Hypothalamus (tissue), 51 donors: ENCODE data around the gene ELMOD2.
"Not testable (repeated sequence)": the region's sequence is repeated elsewhere in the genome, so short reads cannot be mapped to it uniquely, and the experiment has no call there.

Experiments
- DNase-seq, 51 donors: peaks; one replicate each; lab custom pipeline; 2025; lab: John Stamatoyannopoulos, UW

Gene ELMOD2, protein sequence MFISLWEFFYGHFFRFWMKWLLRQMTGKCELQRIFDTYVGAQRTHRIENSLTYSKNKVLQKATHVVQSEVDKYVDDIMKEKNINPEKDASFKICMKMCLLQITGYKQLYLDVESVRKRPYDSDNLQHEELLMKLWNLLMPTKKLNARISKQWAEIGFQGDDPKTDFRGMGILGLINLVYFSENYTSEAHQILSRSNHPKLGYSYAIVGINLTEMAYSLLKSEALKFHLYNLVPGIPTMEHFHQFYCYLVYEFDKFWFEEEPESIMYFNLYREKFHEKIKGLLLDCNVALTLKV

DNA sequence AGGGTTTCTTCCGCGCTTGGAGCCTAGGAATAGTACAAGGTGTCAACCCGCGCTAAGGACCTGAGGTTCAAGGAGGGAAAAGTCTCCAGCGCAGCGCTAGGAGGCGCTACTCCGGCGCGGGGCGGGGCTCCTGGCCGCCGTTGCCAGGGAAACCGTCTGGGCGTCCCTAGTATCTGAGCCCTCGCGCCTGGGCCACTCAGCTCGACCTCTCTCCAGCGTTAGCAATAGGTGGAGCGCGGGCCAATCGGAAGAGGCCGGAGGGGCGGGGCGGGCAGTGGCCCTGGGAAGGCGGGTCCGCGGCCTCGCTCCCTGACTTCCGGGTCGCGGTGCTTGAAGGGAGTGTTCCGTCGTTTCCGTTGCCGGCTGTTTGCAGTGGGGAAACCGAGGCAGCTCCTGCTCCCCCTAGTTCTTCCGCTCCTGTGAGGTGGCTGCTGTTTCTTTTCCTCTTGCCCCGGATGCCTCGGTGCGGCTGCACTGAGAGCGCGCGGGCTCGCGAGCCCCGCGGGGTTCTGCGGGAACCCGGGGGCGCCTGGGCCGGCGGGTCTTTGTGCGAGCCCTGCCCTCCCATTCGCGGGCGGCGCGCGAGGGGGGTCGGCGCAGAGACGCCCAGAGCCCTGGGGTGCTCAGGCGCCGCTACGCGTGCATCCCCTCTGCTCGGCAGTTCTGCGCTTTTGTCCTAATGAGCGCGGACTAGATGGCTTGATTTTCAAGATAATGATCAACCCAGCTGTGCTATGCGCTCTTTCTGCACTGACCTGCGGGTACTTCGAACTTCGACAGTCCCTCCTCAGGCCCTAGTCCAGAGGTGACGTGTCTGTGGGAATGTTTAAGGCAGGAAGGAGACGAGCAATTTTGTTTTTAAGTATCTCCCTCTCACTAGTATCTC, at the start of gene ELMOD2:
TSS of gene ELMOD2 (plus strand) at position 312 of the 886 bp plus-strand sequence. CDS start 1,261 bp downstream, outside the sequence.
- peak; percentile 65 to 100 (median 97) for DNase-seq

DNA sequence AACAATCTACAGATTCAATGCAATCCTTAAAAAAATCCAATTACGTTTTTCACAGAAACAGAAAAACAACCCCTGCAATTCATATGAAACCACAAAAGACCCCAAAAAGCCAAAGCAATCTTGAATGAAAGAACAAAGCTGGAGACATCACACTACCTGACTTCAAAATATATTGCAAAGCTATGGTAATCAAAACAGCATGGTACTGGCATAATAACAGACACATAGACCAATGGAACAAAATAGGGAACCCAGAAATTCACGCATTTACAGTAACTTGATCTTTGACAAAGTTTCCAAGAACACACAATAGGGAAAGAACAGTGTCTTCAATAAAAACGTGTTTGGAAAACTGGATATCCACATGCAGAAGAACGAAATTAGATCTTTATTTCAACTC, 40.5 kb upstream of the ELMOD2 start:
- no peak for DNase-seq

DNA sequence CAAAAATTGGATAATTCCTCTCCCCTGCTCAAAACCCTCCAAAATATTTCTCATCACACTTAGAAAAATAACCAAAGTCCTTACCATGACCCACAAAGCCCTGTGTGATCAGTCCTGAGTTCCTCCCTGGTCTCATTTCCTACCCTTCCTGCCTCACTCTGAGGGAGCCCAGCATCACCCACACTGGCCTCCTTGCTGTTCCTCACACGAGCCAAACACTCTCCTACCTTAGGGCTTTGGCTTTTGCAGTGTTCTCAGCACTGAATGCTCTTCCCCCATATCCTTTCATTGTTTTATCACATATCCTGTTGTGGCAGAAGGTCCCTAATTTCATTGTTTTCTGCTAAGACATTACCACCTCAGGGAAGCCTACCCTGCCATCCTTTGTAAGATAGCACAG, 38.0 kb upstream of the ELMOD2 start:
- DNase-seq: no peak

DNA sequence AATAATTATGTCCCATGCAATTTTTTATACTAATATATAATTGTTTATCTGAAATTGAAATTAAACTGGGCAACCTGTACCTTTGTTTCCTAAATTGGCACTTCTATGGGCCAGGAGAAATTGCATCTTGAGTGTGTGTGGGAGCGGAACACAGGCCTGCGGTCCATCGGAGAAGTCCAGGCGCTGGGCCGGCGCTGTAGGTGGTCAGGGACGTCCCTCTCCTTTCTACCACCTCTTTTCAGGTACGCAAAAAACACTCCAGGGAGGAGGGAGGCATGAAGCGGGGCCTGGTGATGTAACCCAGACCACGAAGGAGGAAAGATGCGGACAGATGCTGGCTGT, 26.6 kb upstream of the ELMOD2 start:
- DNase-seq: no peak

DNA sequence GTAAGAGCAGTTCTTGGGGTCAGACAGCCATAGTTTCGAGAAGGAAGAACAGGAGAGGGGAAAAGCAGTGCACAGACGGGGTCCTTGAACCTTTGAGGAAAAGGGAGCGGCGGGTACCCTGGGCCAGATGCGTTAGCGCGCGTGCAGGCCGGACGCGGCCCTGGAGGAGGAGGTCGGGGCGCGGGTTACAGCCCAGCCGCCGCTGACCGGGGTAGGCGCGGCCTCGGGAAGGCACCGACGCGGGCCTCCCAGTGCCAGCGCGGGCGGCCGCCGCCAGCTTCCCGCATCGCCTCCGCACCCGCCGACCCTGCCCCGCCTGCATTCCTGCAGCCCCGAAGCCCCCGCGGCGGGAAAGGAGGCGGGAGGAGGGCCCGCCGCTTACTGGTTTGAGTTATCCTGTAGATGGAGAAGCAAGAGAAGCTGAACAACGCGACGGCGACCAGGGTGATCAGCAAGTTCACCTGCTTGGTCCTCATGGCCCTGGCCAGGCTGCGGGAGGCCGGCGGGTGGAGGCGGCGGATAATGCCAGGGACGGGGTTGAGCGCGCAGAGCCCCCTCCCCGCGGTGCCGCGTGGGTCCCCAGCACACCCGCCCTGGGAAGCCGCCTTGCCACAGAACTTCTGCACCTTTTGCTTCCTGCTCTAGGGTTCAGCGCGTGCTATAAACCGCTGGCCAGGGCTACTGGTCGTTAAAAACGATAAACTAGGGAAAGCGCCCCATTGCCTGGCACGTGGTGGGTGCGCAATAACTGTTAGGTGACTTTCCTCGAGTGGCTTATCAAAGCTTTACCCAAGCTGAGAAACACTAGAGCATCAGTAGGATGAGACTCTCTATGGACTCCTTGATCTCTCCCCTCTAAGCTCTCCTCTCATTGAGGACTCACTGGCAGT, 26.0 kb upstream of the ELMOD2 start, which contains the start of gene MGAT4D:
TSS of gene MGAT4D (minus strand) at position 547 of the 890 bp plus-strand sequence. CDS start at position 476, 71 bp downstream.
- peak in 2 of 51 donors; percentile 4 to 9 for DNase-seq

DNA sequence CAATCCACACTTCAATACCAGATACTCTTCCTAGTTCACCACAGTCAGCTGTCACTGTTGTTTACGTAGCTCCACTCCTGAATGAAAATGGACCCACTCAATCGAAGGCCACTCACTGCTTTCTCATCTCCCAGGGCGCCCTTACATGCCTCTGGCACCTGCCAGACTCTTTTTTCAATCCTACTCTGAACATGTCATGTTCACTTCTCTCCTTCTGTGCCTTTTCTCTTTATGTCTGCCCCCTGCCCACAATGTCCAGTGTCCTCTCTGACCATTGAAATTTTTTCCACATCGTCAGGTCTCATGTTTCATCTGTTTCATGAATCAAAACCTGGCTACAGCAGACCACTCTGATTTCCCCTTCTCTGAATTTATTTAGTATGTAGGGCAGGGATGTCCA, 24.6 kb upstream of the ELMOD2 start:
- DNase-seq: no peak

DNA sequence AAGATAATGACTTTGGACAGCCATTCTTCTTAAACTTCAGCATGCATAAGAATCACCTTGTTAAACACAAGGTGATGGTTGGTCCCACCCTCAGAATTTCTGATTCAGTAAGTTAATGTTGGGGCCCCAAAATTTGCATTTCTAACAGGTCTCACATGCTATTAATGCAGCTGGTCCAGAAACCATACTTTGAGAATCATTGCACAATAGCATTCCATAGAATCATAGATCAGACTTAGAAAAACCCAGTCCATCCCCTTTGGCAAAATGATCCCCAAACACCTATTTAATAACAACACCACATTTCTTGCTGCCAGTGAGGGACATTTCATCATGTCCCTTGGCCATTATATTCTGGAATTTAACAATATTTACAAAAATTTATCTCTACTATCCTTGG, 19.7 kb upstream of the ELMOD2 start:
- DNase-seq: no peak

DNA sequence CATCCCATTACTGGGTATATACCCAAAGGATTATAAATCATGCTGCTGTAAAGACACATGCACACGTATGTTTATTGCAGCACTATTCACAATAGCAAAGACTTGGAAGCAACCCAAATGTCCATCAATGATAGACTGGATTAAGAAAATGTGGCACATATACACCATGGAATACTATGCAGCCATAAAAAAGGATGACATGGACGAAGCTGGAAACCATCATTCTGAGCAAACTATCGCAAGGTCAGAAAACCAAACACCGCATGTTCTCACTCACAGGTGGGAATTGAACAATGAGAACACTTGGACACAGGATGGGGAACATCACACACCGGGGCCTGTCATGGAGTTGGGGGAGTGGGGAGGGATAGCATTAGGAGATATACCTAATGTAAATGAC, 10.2 kb upstream of the ELMOD2 start:
- DNase-seq: not testable (repeated sequence)

DNA sequence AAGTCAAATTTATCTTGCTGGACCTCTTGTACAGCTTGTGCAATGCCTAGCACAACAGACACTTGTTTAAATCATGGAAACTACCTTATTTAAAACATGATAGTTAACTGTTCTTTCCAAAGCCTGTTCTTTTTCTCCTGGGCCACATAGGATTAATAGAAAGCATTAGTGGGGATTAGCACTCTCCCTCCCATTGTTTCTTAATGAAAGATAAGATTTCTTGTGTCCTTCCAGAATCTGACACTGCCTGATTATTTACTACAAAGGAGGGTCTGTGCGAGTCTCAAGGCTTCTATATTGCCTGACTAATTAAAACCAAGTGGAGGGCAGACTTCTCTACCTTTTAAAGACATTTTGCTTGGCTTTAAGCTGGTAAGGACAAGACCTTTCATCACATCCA, 8.5 kb upstream of the ELMOD2 start:
- no peak for DNase-seq

DNA sequence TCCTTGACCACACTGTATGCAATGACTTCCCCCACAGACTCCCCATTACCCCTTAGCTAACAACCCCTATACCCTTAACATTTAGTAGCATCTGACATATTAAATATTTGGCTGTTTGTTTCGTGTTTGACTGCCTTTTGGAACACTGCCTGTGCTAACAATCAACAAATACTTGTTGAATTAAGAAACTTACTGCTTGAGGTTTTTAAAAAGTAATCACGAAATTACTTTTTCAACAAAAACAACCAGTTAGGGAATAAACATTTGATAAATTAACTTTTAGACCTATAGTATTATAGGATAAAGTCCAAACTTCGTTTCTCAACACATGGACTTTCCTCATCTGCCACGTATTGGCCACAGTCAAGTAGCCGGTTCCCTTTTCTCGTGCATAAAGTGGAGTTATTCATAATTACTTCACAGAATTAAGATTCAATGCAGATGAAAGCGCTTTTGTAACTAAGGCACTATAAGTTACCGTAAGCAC, 555 bp upstream of the ELMOD2 start:
- no peak for DNase-seq

DNA sequence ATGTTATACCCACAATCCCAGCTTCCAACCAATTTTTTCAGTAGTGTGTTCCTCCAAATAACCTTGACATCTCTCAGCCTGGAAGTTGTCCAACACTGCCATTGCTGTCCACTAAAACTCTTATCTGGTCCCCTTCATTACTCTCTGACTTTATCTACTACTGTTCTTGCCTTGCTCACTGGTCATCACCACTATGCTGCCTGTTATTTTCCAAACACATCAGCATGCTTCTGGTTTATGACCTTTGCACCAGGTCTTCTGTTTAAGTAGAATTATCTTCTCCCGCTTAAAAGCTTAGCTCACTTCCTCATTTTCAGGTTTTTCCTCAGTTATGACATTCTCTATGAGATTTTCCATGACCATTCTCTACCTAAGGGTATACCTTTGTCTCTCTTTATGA, 5.5 kb downstream of the ELMOD2 start:
- no peak for DNase-seq

DNA sequence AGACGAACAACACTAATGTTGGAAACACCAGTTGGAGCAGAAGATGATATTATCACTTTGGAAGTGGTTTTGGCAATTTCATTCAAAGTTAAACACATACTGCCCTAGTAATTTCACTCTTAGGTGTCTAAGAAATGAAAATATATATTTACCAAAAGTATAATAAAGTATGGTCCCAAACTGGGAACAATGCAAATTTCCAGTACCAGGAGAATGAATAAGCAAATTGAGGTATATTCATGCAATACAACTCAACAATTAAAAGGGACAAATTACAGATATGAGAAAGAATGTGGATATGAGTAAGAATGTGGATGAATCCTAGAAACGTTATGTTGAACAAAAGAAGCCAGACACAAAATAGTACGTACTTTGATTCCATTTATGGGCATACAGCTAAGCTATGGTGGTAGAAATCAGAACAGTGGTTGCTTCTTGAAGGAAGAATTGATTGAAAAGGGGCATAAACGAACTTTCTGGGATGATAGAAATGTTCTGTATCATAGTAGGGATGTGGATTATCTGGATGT, 10.0 kb downstream of the ELMOD2 start:
- no peak for DNase-seq

DNA sequence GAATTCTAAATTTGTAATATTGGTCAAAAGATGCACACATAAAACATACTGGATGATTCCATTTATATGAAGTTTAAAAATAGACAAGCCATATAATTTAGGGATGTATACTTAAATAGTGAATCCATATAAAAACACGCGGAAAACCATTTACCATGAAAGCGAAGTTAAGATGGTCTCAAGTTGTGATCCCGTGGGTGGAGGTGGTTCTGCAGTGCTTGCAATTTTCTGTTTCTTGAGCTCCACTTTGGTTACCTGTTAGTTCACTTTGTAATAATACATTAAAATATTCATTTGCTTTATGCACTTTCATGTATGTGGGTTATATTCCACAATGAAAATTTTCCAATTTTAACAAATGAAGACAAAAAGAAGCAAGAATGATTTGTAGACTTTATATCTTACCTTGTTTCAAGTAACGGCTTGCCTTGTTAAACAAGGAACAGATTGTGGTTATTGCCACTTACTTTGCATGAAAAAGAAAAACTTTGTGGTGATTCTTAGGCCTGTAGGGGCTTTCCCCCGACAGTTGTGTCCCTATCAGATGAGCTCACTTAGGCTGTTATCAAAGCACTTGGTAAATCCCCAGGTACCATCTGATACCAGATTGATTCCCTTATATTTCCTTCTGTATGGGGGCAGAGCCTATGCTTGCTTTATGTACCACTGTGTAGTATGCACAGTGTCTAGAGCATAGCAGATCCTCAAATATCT, 32.6 kb downstream of the ELMOD2 start:
- no peak for DNase-seq

DNA sequence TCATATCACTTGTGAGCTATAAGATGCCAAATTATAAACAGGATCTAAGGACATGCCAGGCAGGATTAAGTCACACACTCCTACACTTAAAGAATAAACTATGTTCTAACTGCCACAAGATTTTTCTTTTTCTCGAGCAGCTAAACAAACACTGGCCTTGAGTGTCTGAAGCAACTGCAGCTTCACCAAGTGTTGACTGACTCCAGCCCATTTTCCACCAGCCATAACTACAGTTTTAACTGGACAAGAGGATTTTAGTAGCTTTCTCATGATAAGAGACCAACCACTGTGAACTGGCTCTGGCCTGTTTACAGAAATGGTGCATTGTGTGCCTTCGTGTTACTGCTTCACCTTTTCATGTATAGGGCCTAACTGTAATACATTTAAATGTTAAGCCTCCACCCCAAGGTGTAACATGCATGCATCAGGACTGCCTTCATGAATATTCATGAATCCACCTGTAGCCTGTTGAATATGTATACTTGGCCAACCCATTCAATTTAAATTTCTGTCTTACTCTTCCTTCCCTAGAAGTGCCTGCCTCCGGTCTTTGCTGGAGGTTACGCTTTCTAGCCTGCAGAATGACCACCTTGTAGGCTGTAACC, 34.0 kb downstream of the ELMOD2 start:
- DNase-seq: no peak

DNA sequence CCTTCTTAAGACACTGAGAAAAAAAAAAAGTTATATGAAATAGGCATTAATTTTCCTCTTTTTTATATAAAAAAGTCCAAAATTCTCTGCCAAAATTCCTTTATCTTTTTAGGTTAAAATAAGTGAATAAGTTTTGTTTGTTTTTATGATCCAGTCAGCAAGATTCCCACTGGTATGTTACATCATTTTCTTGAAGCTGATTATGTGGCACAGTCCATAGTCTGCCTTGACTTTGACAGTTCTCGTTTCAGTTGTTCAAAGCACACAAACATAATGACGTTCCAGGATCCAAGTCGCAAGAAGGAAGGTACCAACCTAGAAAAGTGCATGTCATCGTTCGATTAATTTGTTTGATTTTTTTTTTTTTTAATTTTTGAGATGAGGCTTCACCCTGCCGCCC, 35.7 kb downstream of the ELMOD2 start:
- no peak for DNase-seq

DNA sequence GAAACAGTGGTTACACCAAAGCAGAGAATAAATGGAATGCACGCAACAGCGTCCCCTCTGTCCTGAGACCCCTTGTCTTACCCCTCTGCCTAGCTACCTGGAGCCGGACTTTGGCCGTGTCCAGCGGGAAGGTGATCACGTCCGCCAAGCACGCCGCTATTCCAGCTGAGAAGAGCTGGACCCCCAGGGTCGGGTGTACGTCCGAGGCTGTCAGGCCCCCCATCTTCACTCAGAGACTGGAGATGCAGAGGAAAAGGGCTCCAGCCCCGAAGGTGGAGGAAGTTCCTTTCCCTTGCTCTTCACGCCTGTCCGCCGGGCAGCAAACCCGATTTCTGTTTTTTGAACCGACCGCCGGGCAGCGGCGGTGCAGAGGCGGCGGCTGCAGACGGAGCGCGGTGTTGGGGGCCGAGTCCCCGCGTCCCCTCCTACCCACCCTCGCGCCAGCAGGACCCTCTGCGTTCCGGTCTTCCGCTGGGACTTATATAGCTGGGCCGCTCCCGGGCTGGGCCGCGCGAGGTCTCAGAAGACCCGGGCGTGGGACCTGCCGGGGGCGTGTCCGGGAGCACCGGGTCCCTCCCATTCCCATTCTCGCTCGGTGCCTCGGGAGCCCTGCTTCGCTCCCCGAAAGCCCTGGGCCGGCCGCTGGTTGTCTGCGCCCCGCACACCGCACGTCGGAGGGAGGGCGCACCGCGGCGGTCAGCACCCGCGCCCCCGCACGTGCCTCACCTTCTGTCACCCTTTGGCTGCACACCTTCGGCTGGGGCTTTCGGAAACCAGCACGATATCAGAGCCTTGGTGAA, 44.7 kb downstream of the ELMOD2 start, which contains the start of gene UCP1:
TSS of gene UCP1 (minus strand) at position 455 of the 800 bp plus-strand sequence. CDS start at position 223, 232 bp downstream.
- DNase-seq: no peak

DNA sequence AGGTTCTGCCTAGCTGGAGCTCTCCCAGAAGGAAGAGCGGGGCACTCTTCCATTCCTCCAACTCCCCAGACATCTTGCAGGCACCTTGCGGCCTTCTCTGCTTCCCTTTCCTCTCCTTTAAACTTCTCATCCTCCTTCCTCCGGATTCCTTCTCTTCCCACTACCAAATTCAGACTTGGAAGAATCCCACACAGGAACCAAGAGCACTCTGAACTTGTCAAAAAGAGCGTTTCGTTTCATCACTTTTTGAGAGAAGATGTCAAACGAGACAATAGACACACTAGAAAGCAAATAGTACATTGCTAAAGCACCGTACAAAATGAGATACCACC, 45.3 kb downstream of the ELMOD2 start:
- no peak for DNase-seq

DNA sequence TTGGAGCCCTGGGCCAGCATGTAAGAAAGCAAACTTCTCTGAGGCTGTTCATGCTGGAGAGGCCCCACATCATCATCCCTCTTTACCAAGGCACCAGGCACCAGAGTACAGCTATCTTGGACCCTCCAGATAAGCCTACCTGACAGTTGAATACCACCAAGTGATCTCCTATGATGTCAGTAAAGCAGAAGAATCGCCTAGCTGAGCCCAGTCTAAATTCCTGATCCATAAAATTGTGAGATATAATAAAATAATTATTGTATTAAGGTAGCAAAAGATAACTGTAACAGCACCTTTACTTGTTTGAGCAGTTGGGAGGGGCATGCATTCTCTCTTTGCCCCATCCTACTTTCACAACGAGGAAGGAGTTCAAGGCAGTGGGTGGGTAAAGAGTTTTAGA, 47.7 kb downstream of the ELMOD2 start:
- no peak for DNase-seq

DNA sequence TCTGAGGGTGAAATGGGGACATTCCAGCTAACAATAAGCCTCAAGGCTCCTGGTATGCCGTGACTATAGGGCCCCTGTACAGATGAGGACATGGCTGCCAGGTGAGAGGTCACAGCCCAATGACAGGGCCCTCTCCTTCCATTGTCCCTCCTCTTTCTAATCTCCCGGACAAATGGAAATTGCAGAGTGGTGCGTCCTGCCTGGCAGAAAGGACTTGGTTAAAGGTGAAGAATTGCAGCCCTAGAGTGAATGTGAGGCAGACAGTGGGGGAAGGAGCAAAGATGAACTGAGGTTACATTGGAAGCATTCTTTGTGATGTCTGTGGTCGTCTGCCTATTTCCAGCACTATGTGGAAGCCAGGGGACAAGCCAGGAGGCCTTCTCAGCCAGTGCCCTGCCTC, 51.5 kb downstream of the ELMOD2 start:
- DNase-seq: no peak
